B cell (primary cell): ENCODE data around the gene ACTR8.

Source experiments
- EZH2 ChIP-seq: IDR thresholded peaks from 2 replicates; pipeline ENCODE4 v1.6.1; 2012; ENCODE audit warnings: borderline replicate concordance, low read depth, mild to moderate bottlenecking, moderate library complexity, low read length; ENCODE audit not compliant: insufficient read depth, poor library complexity, severe bottlenecking
- TF ChIP-seq, protein P1 (sequence below): fragments of 200-600 bp; IDR thresholded peaks from one replicate; pipeline ENCODE4 v1.8.0; 2022; ENCODE audit warnings: antibody characterized with exemption, mild to moderate bottlenecking

DNA sequence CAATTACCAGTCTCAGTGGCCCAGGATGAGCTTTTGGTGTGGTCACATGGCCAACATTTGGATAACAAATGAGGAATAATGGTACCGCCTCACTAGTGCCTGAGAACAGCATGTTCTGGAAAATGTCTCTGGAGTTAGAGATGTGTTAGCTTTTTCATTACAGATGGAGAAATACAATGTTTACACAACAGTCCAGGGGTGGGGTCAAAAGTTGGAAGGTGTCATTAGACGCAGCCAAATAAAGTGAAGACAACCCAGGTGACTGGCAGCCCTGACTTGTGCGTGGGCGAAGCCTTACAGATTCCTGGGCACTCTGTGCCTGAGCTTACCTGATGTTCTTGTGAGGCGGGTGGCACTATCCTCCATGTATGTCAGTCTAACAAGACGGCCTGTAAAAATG, 22.8 kb downstream of the ACTR8 start:
- TF ChIP-seq, protein P1, sequence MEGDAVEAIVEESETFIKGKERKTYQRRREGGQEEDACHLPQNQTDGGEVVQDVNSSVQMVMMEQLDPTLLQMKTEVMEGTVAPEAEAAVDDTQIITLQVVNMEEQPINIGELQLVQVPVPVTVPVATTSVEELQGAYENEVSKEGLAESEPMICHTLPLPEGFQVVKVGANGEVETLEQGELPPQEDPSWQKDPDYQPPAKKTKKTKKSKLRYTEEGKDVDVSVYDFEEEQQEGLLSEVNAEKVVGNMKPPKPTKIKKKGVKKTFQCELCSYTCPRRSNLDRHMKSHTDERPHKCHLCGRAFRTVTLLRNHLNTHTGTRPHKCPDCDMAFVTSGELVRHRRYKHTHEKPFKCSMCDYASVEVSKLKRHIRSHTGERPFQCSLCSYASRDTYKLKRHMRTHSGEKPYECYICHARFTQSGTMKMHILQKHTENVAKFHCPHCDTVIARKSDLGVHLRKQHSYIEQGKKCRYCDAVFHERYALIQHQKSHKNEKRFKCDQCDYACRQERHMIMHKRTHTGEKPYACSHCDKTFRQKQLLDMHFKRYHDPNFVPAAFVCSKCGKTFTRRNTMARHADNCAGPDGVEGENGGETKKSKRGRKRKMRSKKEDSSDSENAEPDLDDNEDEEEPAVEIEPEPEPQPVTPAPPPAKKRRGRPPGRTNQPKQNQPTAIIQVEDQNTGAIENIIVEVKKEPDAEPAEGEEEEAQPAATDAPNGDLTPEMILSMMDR: no peak
- TF ChIP-seq EZH2: no peak
